Tibial nerve (tissue), 4 donors: ENCODE data around the gene DNALI1. TPM values are rescaled to one million over a fixed set of nuclear protein-coding genes. Genes with fewer than 3 reads are reported as not detected.
"Not testable (repeated sequence)": the region's sequence is repeated elsewhere in the genome, so short reads cannot be mapped to it uniquely, and the experiment has no call there.

Experiments used
- DNase-seq, 2 donors: peaks; one replicate each; pipeline ENCODE4 v3.0.0-alpha.2; 2019; ENCODE audit warnings: low spot score in 2 of 2
- H3K27ac ChIP-seq, 4 donors: fragments of 200-600 bp; sonication (generic) in 3 of 4; one replicate each; pipeline ENCODE4 v1.5.1; 2017 to 2019; ENCODE audit warnings: mild to moderate bottlenecking in 1 of 4
- H3K27me3 ChIP-seq, 2 donors: fragments of 200-600 bp; sonication (generic) in 1 of 2; one replicate each; pipeline versions ENCODE4 v1.5.1 to v1.6.0; 2017 to 2019
- H3K36me3 ChIP-seq, 3 donors: fragments of 200-600 bp; sonication (generic); one replicate each; pipeline ENCODE4 v1.5.1; 2018 to 2019
- H3K4me1 ChIP-seq, 4 donors: fragments of 200-600 bp; sonication (generic) in 3 of 4; one replicate each; pipeline ENCODE4 v1.5.1; 2017 to 2019
- H3K4me3 ChIP-seq, 4 donors: fragments of 200-600 bp; sonication (generic) in 3 of 4; one replicate each; pipeline ENCODE4 v1.5.1; 2017 to 2019; ENCODE audit warnings: mild to moderate bottlenecking in 1 of 4, moderate library complexity in 1 of 4
- H3K9me3 ChIP-seq, 4 donors: fragments of 200-600 bp; sonication (generic) in 3 of 4; one replicate each; pipeline ENCODE4 v1.5.1; 2017 to 2019
- EP300 ChIP-seq, 2 donors: sonication (generic); formaldehyde crosslinking; IDR thresholded peaks; one replicate each; pipeline ENCODE4 v1.6.1; 2017; ENCODE audit warnings: antibody characterized with exemption in 2 of 2, mild to moderate bottlenecking in 1 of 2
- POLR2A ChIP-seq, 2 donors: fragments of 450-650 bp; IDR thresholded peaks; one replicate each; pipeline ENCODE4 v1.6.1; 2017; ENCODE audit warnings: antibody characterized with exemption in 2 of 2, mild to moderate bottlenecking in 2 of 2, moderate library complexity in 2 of 2
- WGBS, 2 donors: methylation state at CpG; one replicate each; pipeline ENCODE4 v1.1.5; 2018; 5-methylcytosine and 5-hydroxymethylcytosine counted together
- total RNA-seq, 4 donors: library from RNA; depleted of rRNA; stranded (reverse); fragments of >200 nt; gene quantifications; one replicate each; pipeline ENCODE4 v1.1.0, GENCODE V29; 2016
- TF ChIP-seq, protein P1 (sequence below), 5 experiments: fragments of 200-600 bp in 3 of 5; fragments of 450-650 bp in 2 of 5; sonication (generic) in 3 of 5; IDR thresholded peaks; one replicate each; pipeline ENCODE4 v1.5.1; 2016 to 2019; ENCODE audit warnings: antibody characterized with exemption in 5 of 5, mild to moderate bottlenecking in 3 of 5, moderate library complexity in 2 of 5

Gene DNALI1
- total RNA-seq, 4 donors from 2014 or later, result 6.3 to 10.3 (median 9.5) TPM

DNA sequence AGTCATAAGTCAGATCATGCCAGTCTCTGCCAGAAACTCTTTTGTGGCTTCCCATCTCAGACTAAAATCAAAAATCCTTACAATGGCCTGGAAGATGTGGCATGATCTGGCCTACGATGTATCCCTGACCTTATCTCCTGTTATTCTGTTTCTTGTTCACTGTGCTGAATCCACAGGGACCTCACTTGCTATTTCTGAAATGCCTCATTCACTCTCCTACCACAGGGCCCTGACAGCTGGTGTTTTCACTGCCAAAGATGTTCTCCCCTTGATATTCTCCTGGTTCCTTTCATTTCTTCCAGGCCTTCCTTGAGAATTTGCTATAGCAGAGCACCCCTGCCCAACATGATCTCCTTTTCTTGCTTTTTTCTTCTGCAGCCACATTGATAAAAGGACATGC, 1.7 kb downstream of the DNALI1 start:
- no peak overlapping the region for H3K4me3 ChIP-seq
- TF ChIP-seq, protein P1, sequence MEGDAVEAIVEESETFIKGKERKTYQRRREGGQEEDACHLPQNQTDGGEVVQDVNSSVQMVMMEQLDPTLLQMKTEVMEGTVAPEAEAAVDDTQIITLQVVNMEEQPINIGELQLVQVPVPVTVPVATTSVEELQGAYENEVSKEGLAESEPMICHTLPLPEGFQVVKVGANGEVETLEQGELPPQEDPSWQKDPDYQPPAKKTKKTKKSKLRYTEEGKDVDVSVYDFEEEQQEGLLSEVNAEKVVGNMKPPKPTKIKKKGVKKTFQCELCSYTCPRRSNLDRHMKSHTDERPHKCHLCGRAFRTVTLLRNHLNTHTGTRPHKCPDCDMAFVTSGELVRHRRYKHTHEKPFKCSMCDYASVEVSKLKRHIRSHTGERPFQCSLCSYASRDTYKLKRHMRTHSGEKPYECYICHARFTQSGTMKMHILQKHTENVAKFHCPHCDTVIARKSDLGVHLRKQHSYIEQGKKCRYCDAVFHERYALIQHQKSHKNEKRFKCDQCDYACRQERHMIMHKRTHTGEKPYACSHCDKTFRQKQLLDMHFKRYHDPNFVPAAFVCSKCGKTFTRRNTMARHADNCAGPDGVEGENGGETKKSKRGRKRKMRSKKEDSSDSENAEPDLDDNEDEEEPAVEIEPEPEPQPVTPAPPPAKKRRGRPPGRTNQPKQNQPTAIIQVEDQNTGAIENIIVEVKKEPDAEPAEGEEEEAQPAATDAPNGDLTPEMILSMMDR (IDR thresholded peaks at IDR 0.05), result no peak
- TF ChIP-seq EP300 (IDR thresholded peaks at IDR 0.05), result no peak
- TF ChIP-seq POLR2A (IDR thresholded peaks at IDR 0.05), result no peak
- H3K27me3 ChIP-seq, result no peaks in the 10 kb centered on the region
- WGBS, 2 donors, result 73 to 82% methylated on average over 1 of the region's 1 CpG
- H3K4me1 ChIP-seq, result peaks cover 0 to 20% (median 10%) of the 10 kb centered on the region in 4 donors
- H3K9me3 ChIP-seq, result no peaks in the 10 kb centered on the region
- no peak for DNase-seq
- peaks cover 0 to 45% (median 0%) of the 10 kb centered on the region in 3 donors for H3K36me3 ChIP-seq
- no peak overlapping the region for H3K27ac ChIP-seq

DNA sequence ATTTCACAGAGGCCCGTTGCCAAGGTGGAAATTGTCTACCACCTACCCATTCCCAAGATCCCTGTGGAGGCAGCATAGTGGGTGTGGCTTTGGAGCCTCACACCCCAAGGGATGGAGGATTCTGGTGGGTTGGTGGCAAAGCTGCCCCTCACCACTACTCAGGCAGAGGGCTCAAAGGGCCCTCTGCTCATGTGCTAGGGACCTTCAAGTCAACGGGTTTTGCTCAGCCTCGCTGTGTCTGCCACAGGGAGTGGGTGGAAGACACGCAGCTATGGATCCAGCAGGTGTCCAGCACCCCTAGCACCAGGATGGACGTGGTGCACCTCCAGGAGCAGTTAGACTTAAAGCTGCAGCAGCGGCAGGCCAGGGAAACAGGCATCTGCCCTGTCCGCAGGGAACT, 2.3 kb downstream of the DNALI1 start:
- H3K9me3 ChIP-seq, result no peaks in the 10 kb centered on the region
- H3K27ac ChIP-seq, result no peak overlapping the region
- peaks cover 0 to 50% (median 0%) of the 10 kb centered on the region in 3 donors for H3K36me3 ChIP-seq
- H3K27me3 ChIP-seq, result no peaks in the 10 kb centered on the region
- 90 to 95% methylated on average over 7 of the region's 7 CpGs for WGBS, 2 donors
- H3K4me1 ChIP-seq, result peaks cover 0 to 17% (median 9%) of the 10 kb centered on the region in 4 donors
- no peak for DNase-seq
- no peak overlapping the region for H3K4me3 ChIP-seq
- TF ChIP-seq EP300 (IDR thresholded peaks at IDR 0.05) (no peak), POLR2A (IDR thresholded peaks at IDR 0.05) (no peak)
- TF ChIP-seq, protein P1 (IDR thresholded peaks at IDR 0.05), result no peak

DNA sequence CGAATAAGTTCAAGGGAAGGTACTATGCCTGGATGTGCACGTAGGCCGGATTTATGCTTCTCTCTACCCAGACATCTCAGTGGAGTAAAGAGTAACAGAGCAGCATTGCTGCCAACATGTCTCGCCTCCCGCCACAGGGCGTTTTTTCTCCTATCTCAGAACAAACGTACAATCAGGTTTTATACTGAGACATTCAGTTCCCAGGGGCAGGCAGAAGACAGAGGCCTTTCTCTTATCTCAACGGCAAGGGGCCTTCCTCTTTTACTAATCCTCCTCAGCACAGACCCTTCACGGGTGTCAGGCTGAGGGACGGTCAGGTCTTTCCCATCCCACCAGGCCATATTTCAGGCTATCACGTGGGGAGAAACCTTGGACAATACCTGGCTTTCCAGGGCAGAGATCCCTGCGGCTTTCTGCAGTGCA, 3.2 kb downstream of the DNALI1 start:
- H3K9me3 ChIP-seq, DNase-seq, H3K27me3 ChIP-seq, H3K4me3 ChIP-seq, H3K27ac ChIP-seq: not testable (repeated sequence)
- peaks cover 0 to 59% (median 0%) of the 10 kb centered on the region in 3 donors for H3K36me3 ChIP-seq
- WGBS, 2 donors, result 68 to 70% methylated on average over 12 of the region's 12 CpGs
- peaks cover 0 to 17% (median 8%) of the 10 kb centered on the region in 4 donors for H3K4me1 ChIP-seq

DNA sequence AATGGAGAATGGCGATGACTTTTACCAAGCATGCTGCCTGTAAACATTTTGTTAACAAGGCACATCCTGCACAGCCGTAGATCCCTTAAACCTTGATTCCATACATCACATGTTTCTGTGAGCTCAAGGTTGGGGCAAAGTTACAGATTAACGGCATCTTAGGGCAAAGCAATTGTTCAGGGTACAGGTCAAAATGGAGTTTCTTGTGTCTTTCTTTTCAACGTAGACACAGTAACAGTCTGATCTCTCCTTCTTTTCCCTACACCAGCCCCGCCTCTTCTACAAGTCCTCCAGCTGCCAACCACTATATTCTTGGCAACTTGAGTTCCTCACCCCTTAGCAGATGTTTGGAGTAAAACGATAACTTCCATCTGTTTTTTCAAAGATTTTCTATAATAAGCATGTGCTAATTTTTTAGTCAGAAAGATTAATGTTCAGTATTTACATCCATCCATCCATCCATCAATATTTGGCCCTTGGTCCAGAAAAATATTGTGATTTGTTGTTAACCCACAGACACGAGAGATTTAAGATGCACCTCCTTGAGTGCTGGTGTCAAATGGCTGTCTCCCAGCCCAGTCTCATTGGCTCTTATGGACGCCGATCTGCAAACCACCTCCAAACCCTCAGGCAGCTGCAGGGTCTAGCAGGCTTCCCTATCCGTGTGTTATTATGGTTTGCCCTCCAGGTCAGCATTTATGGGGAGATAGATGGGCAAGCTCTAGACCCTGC, 3.8 kb downstream of the DNALI1 start:
- Histone ChIP-seq H3K9me3 (no peaks in the 10 kb centered on the region), H3K4me3 (no peak overlapping the region), H3K36me3 (peaks cover 0 to 65% (median 0%) of the 10 kb centered on the region in 3 donors), H3K27ac (no peak overlapping the region), H3K4me1 (peaks cover 0 to 17% (median 8%) of the 10 kb centered on the region in 4 donors), H3K27me3 (no peaks in the 10 kb centered on the region)
- DNase-seq, result no peak
- TF ChIP-seq EP300 (IDR thresholded peaks at IDR 0.05) (no peak), POLR2A (IDR thresholded peaks at IDR 0.05) (no peak)
- TF ChIP-seq, protein P1 (IDR thresholded peaks at IDR 0.05), result no peak
- 75 to 76% methylated on average over 10 of the region's 10 CpGs for WGBS, 2 donors

DNA sequence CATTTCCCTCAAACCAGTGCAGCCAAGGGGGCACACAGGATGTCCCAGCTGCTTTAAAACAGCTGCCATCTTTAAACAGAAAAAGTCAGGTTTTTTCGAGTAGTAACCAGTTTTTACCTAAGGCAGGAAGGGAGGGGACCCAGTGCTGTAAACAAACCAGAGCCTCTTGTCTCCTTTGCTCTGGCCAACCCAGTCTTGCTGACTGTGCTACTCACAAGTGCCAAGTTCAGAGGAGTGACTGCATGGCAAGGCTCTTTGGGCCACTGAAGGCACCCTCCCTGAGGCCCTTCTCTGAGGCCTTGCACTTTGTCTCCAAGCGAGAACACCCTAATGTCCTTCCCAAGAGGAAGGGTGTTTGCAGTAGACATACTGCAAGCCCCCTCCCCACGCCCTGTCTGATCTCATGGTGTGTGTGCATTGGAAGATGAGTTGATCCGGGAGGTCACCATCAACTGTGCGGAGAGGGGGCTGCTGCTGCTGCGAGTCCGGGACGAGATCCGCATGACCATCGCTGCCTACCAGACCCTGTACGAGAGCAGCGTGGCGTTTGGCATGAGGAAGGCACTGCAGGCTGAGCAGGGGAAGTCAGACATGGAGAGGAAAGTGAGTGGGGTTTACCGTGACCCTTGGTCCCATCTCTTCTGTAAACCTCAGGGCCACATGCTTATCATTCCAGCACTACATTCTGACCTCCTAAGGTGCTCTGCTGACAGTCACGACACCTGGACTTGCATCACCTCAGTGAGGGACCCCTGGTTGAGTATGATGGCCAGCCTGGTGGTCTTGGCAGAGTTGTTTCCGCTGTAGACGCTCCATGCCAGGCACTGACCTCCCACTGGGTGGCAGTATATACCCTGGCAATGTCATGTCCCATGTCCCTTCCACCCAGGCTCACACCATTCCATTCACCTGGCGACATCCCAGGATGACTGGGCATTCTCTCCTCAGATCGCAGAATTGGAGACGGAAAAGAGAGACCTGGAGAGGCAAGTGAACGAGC, 4.7 kb downstream of the DNALI1 start:
- no peaks in the 10 kb centered on the region for H3K27me3 ChIP-seq
- TF ChIP-seq, protein P1 (IDR thresholded peaks at IDR 0.05), result peak in 2 of 5 experiments; percentile 5 to 29
- TF ChIP-seq EP300 (IDR thresholded peaks at IDR 0.05), result no peak
- DNase-seq, result peak in 1 of 2 donors; percentile 14
- H3K9me3 ChIP-seq, result no peaks in the 10 kb centered on the region
- peaks cover 0 to 9% (median 1%) of the 10 kb centered on the region in 4 donors for H3K4me1 ChIP-seq
- H3K27ac ChIP-seq, result no peak overlapping the region
- no peak overlapping the region for H3K4me3 ChIP-seq
- WGBS, 2 donors, result 95% methylated on average over 21 of the region's 21 CpGs
- peaks cover 0 to 73% (median 7%) of the 10 kb centered on the region in 3 donors for H3K36me3 ChIP-seq
